NCI-H2227 treated with DMSO at 0.1 percent for 48 hours (cell line): Measurements from ENCODE around the gene ACOX1.

Source experiments
- DNase-seq: peaks from one replicate; lab custom pipeline; 2025; lab: John Stamatoyannopoulos, UW

ACOX1 gene

DNA sequence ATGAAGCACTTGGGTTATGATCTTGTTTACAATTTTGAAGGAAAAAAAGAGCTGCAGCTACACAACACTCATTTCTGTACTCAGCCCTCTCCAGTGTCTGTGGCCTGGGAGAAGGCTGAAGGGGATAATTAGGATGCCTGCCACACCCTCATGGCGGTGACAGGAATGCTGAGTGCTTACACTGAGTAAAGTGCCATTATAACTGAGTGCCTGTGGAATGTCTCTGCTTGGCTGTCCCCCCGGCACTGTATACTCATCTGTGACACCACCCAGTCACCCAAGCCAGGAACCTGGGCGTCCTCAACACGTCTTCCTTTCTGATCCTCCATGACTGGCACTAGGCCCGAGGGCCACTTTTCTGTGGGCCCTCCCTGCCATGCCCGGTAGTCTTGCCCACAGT, 70.8 kb downstream of the ACOX1 start:
- peak; percentile 50 for DNase-seq

DNA sequence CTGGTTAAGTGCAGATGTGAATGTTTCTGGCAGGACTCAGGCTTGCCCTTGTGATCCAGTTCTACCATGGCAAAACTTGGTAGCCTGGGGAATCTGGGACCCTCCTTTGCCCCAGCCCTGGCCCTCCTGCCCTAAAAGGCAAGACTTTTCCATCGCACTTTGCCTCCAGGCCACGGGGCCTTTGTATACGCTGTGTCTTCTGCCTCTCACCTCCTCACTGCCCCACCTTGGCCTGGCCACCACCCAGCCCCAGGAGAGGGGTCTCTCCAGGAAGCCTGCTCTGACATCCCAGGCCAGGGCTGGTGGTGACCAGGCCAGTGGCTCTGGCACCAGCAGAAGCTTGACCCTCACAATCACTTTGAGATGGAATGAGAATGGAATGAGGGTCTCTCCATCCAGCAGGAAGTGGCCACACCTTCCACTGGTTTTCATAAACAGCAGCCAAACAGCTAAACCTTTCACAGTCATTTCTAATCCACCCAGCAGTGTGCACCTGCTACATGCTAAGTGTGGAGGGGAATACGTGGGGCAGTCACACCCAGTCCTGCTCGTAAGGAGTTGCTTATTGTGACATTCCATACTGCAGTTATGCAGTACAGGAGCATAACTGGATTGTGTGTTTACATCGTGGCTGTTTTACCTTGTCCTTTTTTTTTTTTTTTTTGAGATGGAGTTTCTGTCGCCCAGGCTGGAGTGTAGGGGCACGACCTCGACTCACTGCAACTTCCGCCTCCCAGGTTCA, 72.7 kb downstream of the ACOX1 start:
- DNase-seq = no peak

GRCh38 chr17:75904749-75905521, 74.0 kb downstream of the ACOX1 start, which contains the start of gene MRPL38:
TSS of gene MRPL38 (minus strand) at chr17:75904884. CDS start at chr17:75904875, 9 bp downstream.
- DNase-seq = peak; percentile 95

DNA sequence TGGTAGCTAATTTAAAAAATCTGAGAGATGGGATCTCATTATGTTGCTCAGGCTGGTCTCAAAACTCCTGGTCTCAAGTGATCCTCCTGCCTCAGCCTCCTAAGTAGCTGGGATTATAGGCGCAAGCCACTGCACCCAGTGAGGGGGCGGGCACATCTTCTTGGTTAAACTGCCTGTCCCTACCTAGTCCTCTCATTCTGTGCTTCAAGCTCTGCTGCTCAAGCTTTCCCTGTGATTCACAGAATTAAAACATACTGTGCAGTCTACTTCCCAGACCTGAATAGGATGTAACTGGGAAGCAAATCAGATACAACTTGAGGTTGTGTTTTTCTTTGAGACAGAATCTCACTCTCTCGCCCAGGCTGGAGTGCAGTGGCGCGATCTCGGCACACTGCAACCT, 76.6 kb downstream of the ACOX1 start:
- no peak for DNase-seq

DNA sequence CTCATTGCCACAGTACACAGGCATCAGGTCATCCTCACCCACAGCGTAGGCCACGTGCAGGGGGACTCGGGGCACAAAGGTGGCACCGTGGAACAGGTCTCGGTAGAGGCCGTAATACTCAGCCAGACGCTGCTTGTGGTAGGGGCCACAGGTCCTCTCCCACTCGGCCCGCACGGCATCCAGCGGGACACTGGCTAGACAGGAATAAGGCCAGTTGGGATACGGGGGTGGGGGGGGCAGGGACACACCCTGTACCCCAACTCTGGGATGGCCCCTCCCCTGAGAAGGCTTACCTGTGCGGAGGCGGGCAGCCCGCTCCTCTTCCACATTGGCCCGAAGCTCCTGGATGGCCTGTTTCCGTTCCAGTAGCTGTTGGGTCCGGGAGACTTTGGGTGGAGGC, 77.2 kb downstream of the ACOX1 start:
- DNase-seq = no peak

DNA sequence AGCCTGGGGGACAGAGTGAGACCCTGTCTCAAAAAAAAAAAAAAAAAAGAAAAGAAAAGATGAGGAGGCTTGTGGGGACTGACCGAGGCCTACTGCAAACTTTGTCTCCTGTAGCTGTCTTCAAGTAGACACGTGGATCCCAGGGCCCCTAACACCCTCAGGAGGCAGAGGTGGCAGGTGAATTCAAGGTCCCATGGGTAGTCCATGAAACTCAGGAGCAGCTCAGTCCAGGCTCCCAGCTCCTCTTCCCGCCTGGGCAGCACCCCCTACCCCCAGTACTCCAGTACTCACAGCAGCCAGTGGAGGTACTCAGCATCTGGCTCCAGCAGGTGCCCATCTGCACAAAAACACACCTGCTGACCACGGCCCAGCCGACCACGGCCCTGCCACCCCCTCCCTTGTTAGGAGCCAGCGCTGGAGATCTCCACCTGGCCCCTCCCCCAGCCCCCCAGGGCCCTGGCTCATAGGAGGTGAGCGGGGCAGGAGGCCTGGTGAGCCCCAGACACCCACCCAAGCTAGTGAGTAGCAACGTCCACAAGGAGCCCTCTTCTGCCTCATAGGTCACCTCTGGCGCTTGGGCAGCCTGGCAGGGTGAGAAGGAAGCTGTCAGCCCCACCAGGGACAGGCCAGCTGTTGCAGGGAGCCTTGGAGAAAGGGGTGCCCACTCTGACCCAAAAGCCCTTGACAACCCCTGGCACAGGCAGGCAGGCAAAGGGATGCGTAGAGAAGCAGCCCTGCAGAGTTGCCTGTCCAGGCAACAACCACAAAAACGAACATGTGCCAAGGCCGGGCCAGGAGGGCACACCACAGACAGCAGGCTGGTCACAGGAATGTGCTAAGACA, 78.1 kb downstream of the ACOX1 start:
- no peak for DNase-seq

DNA sequence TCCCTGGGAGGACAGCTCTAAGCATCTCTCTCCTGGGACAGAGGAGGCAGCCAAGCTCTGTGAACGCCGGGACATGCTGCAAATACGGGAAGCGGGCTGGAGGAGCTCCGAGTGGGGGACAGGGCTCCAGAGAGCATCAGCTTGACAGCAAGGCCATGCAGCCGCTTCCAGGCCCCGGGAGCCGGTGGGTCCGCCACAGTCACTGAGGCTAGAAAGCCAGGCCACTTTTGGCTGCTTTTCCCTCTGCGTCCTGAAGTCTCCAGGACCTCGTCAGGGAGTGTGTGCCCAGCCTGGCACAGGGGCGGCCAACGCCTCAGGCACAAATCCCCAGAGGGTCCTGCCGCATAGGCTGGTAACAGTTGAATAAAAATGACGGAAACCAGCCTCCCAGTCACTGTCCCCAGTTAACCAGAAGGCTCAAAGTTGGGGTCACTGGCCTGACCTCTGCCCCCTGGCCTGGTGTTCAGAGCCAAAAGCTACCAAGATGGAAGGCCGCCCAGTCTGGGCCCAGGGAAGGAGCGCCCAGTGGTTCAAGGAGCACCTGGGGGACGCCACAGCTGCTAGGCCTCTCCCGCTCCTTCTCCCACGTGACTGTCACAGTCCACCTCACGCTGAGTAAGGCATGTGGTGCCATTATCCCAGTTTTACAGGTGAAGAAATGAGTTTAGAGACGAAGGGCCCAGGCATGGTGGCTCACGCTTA, 79.0 kb downstream of the ACOX1 start:
- DNase-seq = no peak

DNA sequence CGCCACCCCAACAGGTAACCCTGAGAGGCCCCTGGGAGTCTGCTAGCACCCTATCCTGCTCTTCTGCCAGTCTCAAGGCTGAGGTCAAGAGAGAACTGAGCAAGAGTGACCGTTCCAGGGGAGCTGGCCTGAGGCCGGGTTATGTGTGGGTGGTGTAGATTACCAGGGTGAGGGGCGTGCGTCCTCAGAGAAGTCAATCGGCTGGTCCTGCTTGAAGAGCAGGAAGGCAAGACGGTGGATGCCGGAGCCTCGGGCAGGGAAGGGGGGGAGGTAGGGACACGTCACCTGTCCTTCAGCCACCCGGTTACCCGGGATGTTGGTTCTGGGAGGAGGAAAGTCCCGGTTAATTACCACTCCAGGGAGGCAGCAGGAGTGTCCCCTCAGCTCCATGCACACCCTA, 79.6 kb downstream of the ACOX1 start:
- DNase-seq = no peak

- DNase-seq = no peak
Measured at GRCh38 chr17:75898791-75899190, 80.2 kb downstream of the ACOX1 start.

- no peak for DNase-seq
Measured at GRCh38 chr17:75898065-75898464, 80.9 kb downstream of the ACOX1 start.

GRCh38 chr17:75897160-75898019, 81.6 kb downstream of the ACOX1 start:
- DNase-seq = no peak

GRCh38 chr17:75896415-75897159, 82.4 kb downstream of the ACOX1 start, which contains the start of gene TRIM65:
TSS of gene TRIM65 (minus strand) at chr17:75896951. CDS start at chr17:75896937, 14 bp downstream.
- DNase-seq = no peak

- DNase-seq = no peak
Measured at GRCh38 chr17:75895370-75896155, 83.4 kb downstream of the ACOX1 start.

DNA sequence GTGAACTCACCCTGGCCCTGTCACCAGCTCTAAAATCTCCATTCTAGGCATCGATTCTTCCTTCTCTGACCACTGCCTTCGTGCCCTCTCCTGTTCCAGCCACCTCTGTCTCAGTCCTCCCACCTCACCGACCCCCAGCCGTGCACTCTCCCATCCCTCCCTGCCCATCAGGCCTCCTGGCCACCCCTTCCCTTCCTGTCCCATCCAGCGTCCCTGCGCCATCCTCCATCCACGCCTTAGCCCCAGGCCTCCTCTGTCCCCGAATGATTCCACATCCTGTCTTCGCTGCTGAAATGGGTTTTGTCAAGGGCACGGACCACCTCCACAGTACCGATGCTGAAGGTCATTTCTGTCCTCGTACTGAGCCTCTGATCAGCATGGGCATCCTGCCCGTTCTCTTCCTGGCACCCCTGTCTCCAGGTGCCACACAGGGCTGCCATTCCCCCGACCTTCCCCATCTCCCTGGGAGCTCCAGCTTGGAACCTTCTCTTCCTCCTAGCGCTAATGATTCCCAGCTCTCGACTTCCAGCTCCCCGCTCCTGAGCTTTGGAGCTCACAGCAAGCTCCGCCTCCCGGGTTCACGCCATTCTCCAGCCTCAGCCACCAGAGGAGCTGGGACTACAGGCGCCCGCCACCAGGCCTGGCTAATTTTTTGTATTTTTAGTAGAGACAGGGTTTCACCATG, 84.8 kb downstream of the ACOX1 start:
- no peak for DNase-seq

GRCh38 chr17:75893305-75894048, 85.5 kb downstream of the ACOX1 start:
- DNase-seq = no peak

- no peak for DNase-seq
Measured at GRCh38 chr17:75892556-75893224, 86.3 kb downstream of the ACOX1 start.
